Smooth muscle cell (in vitro differentiated cells): ENCODE data around the gene PPM1E. TPM values are rescaled to one million over a fixed set of nuclear protein-coding genes. Genes with fewer than 3 reads are reported as not detected.

Experiments used
- DNase-seq: peaks from one replicate; lab custom pipeline; 2025; ENCODE audit not compliant: unreplicated experiment; lab: John Stamatoyannopoulos, UW
- H2AFZ ChIP-seq: fragments of 200-600 bp; sonication (generic); 2 replicates; pipeline ENCODE4 v1.6.0; 2016; ENCODE audit warnings: antibody characterized with exemption, low read depth, mild to moderate bottlenecking
- H3F3A ChIP-seq: fragments of 200-600 bp; sonication (generic); 2 replicates; pipeline ENCODE4 v1.6.0; 2017; ENCODE audit warnings: antibody characterized with exemption, low read depth
- H3K27ac ChIP-seq: fragments of 200-600 bp; sonication (generic); 2 replicates; pipeline ENCODE4 v1.5.1; 2016; ENCODE audit warnings: low read depth, mild to moderate bottlenecking
- H3K27me3 ChIP-seq: fragments of 200-600 bp; sonication (generic); 2 replicates; pipeline ENCODE4 v1.6.1; 2016; ENCODE audit warnings: low read depth, mild to moderate bottlenecking
- H3K36me3 ChIP-seq: fragments of 200-600 bp; sonication (generic); 2 replicates; pipeline ENCODE4 v1.5.1; 2016; ENCODE audit warnings: low read depth
- H3K4me1 ChIP-seq: fragments of 200-600 bp; sonication (generic); 2 replicates; pipeline ENCODE4 v1.5.1; 2016; ENCODE audit warnings: low read depth
- H3K4me2 ChIP-seq: fragments of 200-600 bp; sonication (generic); 2 replicates; pipeline ENCODE4 v1.6.0; 2016; ENCODE audit warnings: mild to moderate bottlenecking
- H3K4me3 ChIP-seq: fragments of 200-600 bp; sonication (generic); 2 replicates; pipeline ENCODE4 v1.5.1; 2016; ENCODE audit warnings: mild to moderate bottlenecking
- H3K79me2 ChIP-seq: fragments of 200-600 bp; sonication (generic); 2 replicates; pipeline ENCODE4 v1.6.0; 2016; ENCODE audit warnings: low read depth, mild to moderate bottlenecking
- H3K9ac ChIP-seq: fragments of 200-600 bp; sonication (generic); 2 replicates; pipeline ENCODE4 v1.6.0; 2016; ENCODE audit warnings: low read depth
- H3K9me3 ChIP-seq: fragments of 200-600 bp; sonication (generic); replicated peaks from 2 replicates; pipeline ENCODE4 v1.5.1; 2016; ENCODE audit warnings: low read depth
- H4K20me1 ChIP-seq: fragments of 200-600 bp; sonication (generic); 2 replicates; pipeline ENCODE4 v1.6.0; 2016; ENCODE audit warnings: low read depth
- WGBS: methylation state at CpG from one replicate; pipeline ENCODE4 v1.1.7; 2016; ENCODE audit warnings: low lambda C conversion rate; 5-methylcytosine and 5-hydroxymethylcytosine counted together
- polyA plus RNA-seq: library from polyadenylated mRNA; unstranded; fragments of >200 nt; fragmentation: Nextera tagmentation; extraction: Ambion mirVana; gene quantifications from 2 replicates; pipeline ENCODE4 v1.2.1, GENCODE V29; 2016
- total RNA-seq: library from RNA; depleted of rRNA; stranded (reverse); fragments of >200 nt; gene quantifications from 2 replicates; pipeline ENCODE4 v1.2.3, GENCODE V29; 2014
- TF ChIP-seq, protein P1 (sequence below): fragments of 200-600 bp; sonication (generic); IDR thresholded peaks from 2 replicates; pipeline ENCODE4 v1.5.1; 2017; ENCODE audit warnings: borderline replicate concordance, mild to moderate bottlenecking, antibody characterized with exemption; ENCODE audit not compliant: insufficient read depth, poor library complexity, severe bottlenecking

The PPM1E gene
- total and polyA plus RNA-seq, 2 experiments from 2014 or later = 0.29 to 0.72 TPM

DNA sequence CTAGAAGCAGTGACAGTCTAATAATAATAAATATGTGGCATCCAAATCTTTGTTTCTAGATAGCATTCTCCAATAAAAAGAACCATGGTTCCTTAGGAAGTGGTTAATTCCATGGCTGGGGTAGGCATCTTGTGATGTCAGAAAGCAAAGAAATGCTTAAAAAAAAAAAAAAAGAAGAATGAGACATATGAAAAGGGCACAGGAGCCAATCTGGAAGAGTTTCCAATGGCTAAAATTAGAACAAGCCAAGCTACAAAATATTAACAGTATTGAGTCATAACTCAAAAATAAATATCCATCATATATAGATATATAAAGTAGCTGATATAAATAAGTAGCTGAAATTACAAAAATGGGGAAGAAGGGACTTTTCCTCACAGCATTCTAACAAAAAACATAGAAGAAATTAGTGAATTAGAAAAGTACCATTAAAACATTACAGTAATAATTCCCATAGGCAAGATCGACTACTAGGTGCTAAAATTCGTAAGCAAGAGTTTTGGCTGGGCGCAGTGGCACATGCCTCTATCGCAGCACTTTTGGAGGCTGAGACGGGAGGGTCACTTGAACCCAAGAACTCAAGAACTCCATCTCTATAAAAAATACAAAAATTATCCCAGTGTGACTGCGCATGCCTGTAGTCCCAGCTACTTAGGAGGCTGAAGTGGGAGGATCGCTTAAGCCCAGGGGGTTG is 239.7 kb downstream of the PPM1E start:
- TF ChIP-seq, protein P1, sequence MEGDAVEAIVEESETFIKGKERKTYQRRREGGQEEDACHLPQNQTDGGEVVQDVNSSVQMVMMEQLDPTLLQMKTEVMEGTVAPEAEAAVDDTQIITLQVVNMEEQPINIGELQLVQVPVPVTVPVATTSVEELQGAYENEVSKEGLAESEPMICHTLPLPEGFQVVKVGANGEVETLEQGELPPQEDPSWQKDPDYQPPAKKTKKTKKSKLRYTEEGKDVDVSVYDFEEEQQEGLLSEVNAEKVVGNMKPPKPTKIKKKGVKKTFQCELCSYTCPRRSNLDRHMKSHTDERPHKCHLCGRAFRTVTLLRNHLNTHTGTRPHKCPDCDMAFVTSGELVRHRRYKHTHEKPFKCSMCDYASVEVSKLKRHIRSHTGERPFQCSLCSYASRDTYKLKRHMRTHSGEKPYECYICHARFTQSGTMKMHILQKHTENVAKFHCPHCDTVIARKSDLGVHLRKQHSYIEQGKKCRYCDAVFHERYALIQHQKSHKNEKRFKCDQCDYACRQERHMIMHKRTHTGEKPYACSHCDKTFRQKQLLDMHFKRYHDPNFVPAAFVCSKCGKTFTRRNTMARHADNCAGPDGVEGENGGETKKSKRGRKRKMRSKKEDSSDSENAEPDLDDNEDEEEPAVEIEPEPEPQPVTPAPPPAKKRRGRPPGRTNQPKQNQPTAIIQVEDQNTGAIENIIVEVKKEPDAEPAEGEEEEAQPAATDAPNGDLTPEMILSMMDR = no peak
- Histone ChIP-seq H3F3A (peaks cover 6% of the 10 kb centered on the region), H4K20me1 (no peaks in the 10 kb centered on the region), H3K4me2 (no peak overlapping the region), H3K36me3 (no peaks in the 10 kb centered on the region), H3K4me3 (no peak overlapping the region), H3K27ac (no peak overlapping the region), H3K9me3 (no peaks in the 10 kb centered on the region), H3K79me2 (no peaks in the 10 kb centered on the region), H3K27me3 (no peaks in the 10 kb centered on the region), H3K4me1 (no peaks in the 10 kb centered on the region), H2AFZ (no peak overlapping the region), H3K9ac (no peak overlapping the region)
- 97% methylated on average over 7 of the region's 7 CpGs for WGBS
- DNase-seq = no peak

DNA sequence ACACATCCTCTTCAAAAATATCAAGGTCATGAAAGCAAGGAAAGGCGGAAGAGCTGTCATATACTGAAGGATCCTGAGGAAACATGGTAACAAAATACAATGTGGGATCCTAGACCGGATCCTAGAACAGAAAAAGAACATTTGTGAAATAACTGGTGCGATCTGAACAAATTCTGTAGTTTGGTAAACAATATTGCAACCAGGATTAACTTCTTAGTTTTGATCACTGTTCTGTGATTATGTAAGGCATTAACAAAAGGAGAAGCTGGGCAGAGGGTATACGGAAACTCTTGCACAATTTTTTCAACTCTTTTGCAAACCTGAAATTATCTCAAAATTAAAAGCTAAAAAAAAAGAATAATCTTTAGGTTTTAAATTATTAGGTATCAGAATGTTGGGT is 241.3 kb downstream of the PPM1E start:
- no peak overlapping the region for H3K27ac ChIP-seq
- H4K20me1 ChIP-seq = no peaks in the 10 kb centered on the region
- H3K9ac ChIP-seq = no peak overlapping the region
- H3F3A ChIP-seq = peaks cover 6% of the 10 kb centered on the region
- TF ChIP-seq, protein P1 = no peak
- WGBS = 93% methylated on average over 4 of the region's 4 CpGs
- DNase-seq = no peak
- no peaks in the 10 kb centered on the region for H3K4me1 ChIP-seq
- no peaks in the 10 kb centered on the region for H3K36me3 ChIP-seq
- no peak overlapping the region for H2AFZ ChIP-seq
- H3K27me3 ChIP-seq = no peaks in the 10 kb centered on the region
- no peaks in the 10 kb centered on the region for H3K79me2 ChIP-seq
- no peak overlapping the region for H3K4me3 ChIP-seq
- no peak overlapping the region for H3K4me2 ChIP-seq
- no peaks in the 10 kb centered on the region for H3K9me3 ChIP-seq

DNA sequence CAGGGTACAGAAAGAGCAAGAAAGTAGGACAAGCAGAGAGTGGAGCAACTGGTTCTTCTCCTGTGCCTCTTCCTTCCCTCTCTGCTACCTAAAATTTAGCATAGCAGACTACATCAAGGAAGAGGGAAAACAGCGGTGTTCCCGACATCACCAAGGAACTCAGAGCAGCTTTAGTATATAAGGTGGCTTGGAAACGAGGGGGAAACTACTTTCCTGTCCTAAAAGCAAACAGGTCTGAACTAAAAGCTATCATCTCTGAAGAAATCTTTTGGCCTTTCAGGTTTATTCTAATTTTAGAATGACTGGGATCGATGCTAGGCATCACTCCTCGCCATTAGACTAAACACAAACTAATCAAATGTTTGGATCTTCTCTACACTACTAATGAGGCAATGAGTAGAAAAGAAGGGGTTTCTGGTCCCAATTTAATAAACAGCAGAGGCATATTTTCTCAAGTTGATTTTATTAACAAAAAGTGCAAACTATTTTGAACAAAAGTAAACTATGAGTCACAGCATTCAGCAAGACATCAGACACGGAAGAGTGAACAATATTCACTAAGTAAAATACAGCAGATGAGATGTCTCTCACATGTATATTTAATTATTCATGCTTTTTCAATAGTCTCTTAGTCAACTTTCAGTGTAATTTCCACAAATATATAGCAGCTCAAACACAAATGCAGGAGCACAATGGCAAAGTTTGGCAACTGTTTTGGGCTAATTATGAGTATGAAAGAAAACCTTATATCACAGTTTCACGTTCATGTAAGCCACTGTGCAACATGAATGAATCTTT is 242.3 kb downstream of the PPM1E start:
- TF ChIP-seq, protein P1 = no peak

DNA sequence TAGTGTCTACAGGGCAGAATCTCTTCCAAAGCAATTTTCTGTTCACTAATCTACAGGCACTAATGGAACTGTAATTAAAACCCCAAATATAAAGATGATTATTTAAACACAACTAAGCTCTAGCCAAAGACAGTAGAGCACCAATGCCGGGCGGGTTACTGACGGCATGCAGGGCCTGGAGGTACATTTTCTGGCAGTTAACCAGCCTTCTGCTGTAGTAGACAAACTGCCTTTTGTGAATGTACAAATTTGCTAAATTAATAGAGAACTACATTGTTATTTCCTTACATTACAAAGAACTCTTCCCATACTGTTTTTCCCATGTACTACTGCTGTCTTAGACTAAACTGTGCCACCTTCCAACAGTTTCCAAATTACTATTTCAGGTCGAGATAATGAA is 243.2 kb downstream of the PPM1E start:
- no peak overlapping the region for H3K27ac ChIP-seq
- H3K79me2 ChIP-seq = no peaks in the 10 kb centered on the region
- no peak for DNase-seq
- no peak overlapping the region for H2AFZ ChIP-seq
- no peak overlapping the region for H3K4me3 ChIP-seq
- peaks cover 6% of the 10 kb centered on the region for H3F3A ChIP-seq
- TF ChIP-seq, protein P1 = no peak
- no peak overlapping the region for H3K4me2 ChIP-seq
- H3K4me1 ChIP-seq = no peaks in the 10 kb centered on the region
- WGBS = 90% methylated on average over 4 of the region's 4 CpGs
- H3K36me3 ChIP-seq = no peaks in the 10 kb centered on the region
- no peak overlapping the region for H3K9ac ChIP-seq
- H4K20me1 ChIP-seq = no peaks in the 10 kb centered on the region
- H3K9me3 ChIP-seq = no peaks in the 10 kb centered on the region
- no peaks in the 10 kb centered on the region for H3K27me3 ChIP-seq

More for the DNA sequence above, 242.3 kb downstream of the PPM1E start:
- Histone ChIP-seq H3K27ac (no peak overlapping the region), H3K36me3 (no peaks in the 10 kb centered on the region), H3K9ac (no peak overlapping the region), H3K4me3 (no peak overlapping the region), H3K4me1 (no peaks in the 10 kb centered on the region), H3F3A (peaks cover 10% of the 10 kb centered on the region), H2AFZ (no peak overlapping the region), H4K20me1 (no peaks in the 10 kb centered on the region), H3K9me3 (no peaks in the 10 kb centered on the region), H3K4me2 (no peak overlapping the region), H3K27me3 (no peaks in the 10 kb centered on the region), H3K79me2 (no peaks in the 10 kb centered on the region)
- 87% methylated on average over 7 of the region's 7 CpGs for WGBS
- no peak for DNase-seq
